Fibroblast of gingiva (primary cell): Measurements from ENCODE around the gene TCF23.
"Not testable (repeated sequence)": the region's sequence is repeated elsewhere in the genome, so short reads cannot be mapped to it uniquely, and the experiment has no call there.

ENCODE experiments used
- DNase-seq: peaks from one replicate; pipeline ENCODE4 v3.0.0-alpha.2; 2011; ENCODE audit warnings: low read depth

TCF23 gene

DNA sequence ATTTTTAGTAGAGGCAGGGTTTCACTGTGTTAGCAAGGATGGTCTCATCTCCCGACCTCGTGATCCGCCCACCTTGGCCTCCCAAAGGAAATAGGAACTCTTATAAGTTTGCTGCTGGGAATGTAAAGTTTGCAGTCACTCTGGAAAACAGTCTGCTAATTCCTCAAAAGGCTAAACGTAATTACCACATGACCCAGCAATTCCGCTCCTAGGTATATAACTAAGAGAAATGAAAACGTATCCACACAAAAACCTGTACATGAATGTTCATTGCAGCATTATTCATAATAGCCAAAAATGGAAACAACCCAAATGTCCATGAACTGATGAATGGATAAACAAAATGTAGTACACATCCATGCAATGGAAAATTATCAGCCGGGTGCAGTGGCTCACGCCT is 41.2 kb downstream of the TCF23 start:
- no peak for DNase-seq

DNA sequence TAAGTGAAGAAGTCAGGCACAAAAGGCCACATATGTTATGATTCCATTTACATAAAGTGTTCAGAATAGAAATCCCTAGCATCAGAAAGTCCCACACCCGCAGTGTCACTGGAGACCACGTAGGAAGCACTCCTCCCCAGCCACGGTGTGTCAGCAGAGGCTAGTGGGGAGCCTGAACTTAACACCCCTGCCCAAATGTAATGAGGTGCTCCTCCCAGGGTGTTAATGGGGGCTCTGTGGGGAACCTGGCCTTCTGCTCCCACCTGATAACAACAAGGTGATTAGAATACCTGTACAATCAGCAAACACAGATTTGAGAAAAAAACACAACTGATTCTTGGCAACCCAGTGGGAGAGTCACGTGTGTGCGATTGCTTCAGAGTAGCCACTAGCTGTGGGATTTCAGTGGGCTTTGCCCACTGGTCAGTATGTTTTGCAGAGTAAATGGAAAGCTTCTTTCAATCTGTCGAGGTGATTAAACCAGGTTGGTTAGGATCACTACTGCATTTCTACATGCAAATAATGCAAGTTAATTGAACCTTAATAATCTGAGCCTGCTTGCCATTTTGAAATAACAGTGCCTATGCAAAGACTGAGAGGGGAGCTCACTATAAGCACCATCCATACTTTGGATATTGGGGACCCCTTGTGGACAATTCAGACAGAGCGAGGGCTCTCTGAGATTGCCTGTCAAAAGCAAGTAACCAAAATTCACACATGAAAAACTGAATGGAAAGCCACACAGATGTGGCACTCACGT is 42.4 kb downstream of the TCF23 start:
- DNase-seq = peak; percentile 70

DNA sequence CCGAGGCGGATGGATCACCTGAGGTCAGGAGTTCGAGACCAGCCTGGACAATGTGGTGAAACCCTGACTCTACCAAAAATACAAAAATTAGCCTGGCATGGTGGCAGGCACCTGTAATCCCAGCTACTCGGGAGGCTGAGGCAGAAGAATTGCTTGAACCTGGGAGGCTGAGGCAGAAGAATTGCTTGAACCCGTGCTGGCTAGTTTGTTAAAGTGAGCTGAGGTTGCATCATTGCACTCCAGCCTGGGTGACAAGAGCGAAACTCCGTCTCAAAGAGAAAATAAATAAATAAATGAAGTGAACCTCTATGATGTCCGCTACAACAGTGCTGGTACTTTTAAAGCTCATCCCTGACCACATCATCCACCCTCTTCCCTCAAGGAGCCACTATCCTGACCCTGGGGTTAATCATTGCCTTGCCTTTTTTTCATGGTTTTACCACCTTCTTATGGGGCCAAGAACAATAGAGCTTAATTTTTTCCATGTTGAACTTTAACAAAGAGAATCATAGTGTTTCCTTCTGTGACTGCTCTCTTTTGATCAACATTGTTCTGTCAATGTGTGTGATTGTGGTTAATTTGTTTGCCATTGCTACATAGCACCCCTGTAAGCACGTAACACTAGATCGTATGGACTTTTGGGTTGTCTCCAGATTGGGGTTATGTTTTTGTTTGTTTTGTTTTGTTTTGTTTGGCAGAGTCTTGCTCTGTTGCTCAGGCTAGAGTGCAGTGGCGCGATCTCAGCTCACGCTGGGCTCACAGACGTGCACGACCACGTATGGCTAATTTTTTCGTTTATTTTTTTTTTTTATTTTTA is 45.9 kb downstream of the TCF23 start:
- DNase-seq = peak; percentile 94

DNA sequence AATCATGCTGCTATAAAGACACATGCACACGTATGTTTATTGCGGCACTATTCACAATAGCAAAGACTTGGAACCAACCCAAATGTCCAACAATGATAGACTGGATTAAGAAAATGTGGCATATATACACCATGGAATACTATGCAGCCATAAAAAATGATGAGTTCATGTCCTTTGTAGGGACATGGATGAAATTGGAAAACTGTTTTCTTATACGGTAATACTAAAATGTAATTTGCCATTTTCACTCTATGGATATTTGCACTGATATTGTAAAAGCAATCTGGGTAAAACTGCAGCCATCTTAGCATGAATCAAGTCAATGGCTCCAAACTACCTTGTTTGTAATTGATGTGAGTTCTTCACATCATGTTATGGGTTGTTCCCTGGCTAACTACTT is 47.0 kb downstream of the TCF23 start:
- not testable (repeated sequence) for DNase-seq

DNA sequence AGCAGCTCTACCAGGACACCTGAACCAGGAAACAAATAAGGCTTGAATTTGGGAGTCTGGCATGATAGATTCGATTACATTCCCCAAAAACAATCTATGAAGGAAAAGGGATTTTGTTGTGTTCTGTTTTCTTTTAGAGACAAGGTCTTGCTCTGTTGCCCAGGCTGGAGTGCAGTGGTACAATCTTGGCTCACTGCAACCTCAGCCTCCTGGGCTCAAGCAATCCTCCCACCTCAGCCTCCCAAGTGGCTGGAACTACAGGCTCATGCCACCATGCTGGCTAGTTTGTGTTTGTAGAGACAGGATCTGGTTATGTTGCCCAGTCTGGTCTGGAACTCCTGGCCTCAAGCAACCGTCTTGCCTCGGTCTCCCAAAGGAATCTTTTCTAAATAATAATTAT is 49.3 kb downstream of the TCF23 start:
- not testable (repeated sequence) for DNase-seq

DNA sequence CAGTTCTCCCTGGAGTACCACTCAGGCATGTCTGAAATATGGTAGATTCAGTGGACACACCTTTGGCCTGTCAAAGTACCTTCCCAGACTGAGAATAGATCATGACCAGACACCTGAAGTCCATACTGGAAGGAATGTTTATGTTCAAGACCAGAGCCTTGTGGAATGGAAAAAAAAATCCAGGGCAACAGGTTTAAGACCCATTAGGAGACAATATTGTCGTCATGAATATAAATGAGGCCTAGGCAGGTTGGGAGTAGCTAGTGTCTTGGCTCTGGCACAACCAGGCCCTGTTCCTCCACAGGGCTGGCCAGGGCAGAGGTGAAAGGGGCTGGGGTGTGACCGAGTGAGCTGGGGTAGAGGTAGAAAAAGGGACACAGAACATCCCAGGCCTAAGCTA is 49.8 kb downstream of the TCF23 start:
- no peak for DNase-seq

DNA sequence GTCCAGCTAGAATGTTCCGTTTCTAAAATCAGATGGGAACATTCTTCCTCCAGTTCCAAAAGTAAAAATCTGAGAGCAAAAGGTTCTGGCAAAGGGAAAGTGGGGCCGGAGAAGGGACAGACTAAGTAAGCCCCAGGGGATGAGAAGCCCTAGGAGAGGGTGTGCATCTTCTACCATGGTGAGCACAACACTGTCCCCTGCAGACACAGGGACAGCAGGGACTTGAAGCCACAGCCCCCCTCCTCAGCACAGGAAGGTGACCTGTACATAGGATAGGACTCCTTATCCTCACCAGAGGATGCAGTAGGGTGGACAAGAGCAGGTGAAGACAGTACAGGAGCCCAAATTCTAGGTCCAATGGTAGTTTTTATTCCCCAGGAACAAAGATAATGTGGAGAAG is 50.4 kb downstream of the TCF23 start:
- DNase-seq = no peak

- DNase-seq = no peak
Measured at GRCh38 chr2:27201675-27202074, 52.9 kb downstream of the TCF23 start.

GRCh38 chr2:27202854-27203253 is 54.0 kb downstream of the TCF23 start:
- no peak for DNase-seq

DNA sequence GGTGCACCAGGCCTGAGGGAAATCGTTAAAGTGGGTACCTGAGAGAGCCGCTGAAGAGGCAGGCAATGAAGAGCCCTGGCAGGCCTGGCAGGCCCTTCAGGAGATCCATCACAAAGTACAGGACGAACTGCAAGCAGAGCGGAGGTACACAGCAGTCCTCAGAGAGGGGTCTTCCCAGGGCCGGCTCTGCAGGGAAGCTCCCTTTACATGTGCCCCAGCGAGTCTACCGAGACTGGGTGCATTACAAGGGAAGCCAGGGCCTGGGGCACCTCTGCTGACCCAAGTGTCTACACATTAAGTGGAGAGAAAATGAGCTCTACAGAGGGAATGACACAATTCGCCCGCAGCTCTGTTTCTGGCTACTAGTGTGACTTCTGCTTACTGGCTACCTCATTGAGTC is 54.9 kb downstream of the TCF23 start:
- DNase-seq = no peak

GRCh38 chr2:27204566-27204965 is 55.8 kb downstream of the TCF23 start:
- DNase-seq = no peak

- no peak for DNase-seq
Measured at GRCh38 chr2:27205206-27205605, 56.4 kb downstream of the TCF23 start.

DNA sequence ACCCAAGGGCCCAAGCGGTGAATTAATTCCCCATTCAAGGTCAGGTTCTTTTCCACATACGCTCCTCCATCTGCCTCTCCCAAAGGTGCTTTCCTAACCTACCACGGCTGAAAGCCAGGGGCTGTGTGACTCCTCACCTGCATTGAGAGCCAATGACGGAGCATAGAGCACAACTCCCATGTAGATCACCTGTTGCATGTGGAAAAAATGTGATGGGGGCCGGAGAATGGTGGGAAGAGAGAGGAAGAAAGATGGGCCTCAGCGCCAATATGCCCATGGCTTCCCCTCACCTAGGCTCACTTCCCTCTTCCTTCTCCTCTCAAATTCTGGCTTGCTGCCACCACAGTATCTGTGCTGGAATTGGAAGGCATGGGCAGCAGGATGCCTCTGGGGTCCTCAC is 57.5 kb downstream of the TCF23 start:
- no peak for DNase-seq
